BLaER1 treated with 17β-estradiol and CSF1 and Interleukin-3, amounts not matched to agents 10 nM and 100 nM (cell line): ENCODE measurements around the gene ZDHHC21.
"Not testable (repeated sequence)": the region's sequence is repeated elsewhere in the genome, so short reads cannot be mapped to it uniquely, and the experiment has no call there.

Experiments
- H3K27ac ChIP-seq, 11 experiments: shearing (Covaris generic); formaldehyde crosslinking; 2 replicates each; pipeline ENCODE4 v1.8.1; 2022
- H3K27me3 ChIP-seq, 11 experiments: shearing (Covaris generic); formaldehyde crosslinking; 2 replicates each; pipeline ENCODE4 v1.8.1; 2022
- H3K36me3 ChIP-seq, 11 experiments: shearing (Covaris generic); formaldehyde crosslinking; 2 replicates each; pipeline ENCODE4 v1.8.1; 2022
- H3K4me1 ChIP-seq, 10 experiments: shearing (Covaris generic); formaldehyde crosslinking; 2 replicates each; pipeline ENCODE4 v1.8.1; 2022
- H3K4me2 ChIP-seq, 11 experiments: shearing (Covaris generic); formaldehyde crosslinking; 2 replicates each; pipeline ENCODE4 v1.8.1; 2022
- H3K4me3 ChIP-seq, 10 experiments: shearing (Covaris generic); formaldehyde crosslinking; 2 replicates each; pipeline ENCODE4 v1.8.1; 2022
- H3K9ac ChIP-seq, 11 experiments: shearing (Covaris generic); formaldehyde crosslinking; 2 replicates each; pipeline ENCODE4 v1.8.1; 2022
- H3K9me3 ChIP-seq, 11 experiments: shearing (Covaris generic); formaldehyde crosslinking; replicated peaks in 1 of 11; 2 replicates each; pipeline ENCODE4 v1.8.1; 2022
- H4K20me1 ChIP-seq, 11 experiments: shearing (Covaris generic); formaldehyde crosslinking; 2 replicates each; pipeline ENCODE4 v1.8.1; 2022
- Cebpa-rat ChIP-seq, 11 experiments: shearing (Covaris generic); IDR thresholded peaks; 2 replicates each; pipeline ENCODE4 v1.8.1; 2022

The ZDHHC21 gene

GRCh38 chr9:14690948-14691730 lies 2.1 kb downstream of the ZDHHC21 start:
- peaks cover 7 to 24% (median 19%) of the 10 kb centered on the region in 10 experiments; a peak in 19 of 20 replicates for H3K4me1 ChIP-seq
- H3K4me3 ChIP-seq: no peak overlapping the region
- no peak for TF ChIP-seq Cebpa-rat (IDR thresholded peaks at IDR 0.05)

GRCh38 chr9:14687042-14687719 lies 6.1 kb downstream of the ZDHHC21 start:
- peaks cover 0 to 7% (median 0%) of the 10 kb centered on the region in 11 experiments; a peak in 3 of 22 replicates for H4K20me1 ChIP-seq
- peaks cover 6 to 17% (median 13%) of the 10 kb centered on the region in 10 experiments; a peak in 18 of 20 replicates for H3K4me1 ChIP-seq
- H3K27ac ChIP-seq: no peak overlapping the region
- H3K36me3 ChIP-seq: peaks cover 24 to 49% (median 44%) of the 10 kb centered on the region in 11 experiments; a peak in 21 of 22 replicates
- H3K4me3 ChIP-seq: no peak overlapping the region
- no peak overlapping the region for H3K9ac ChIP-seq
- H3K9me3 ChIP-seq: peaks cover 0 to 12% (median 6%) of the 10 kb centered on the region in 11 experiments; a peak in 10 of 22 replicates
- no peak overlapping the region for H3K4me2 ChIP-seq
- no peaks in the 10 kb centered on the region for H3K27me3 ChIP-seq
- no peak for TF ChIP-seq Cebpa-rat (IDR thresholded peaks at IDR 0.05)

More at GRCh38 chr9:14690948-14691730, 2.1 kb downstream of the ZDHHC21 start:
- H3K9me3 ChIP-seq: peaks cover 0 to 5% (median 0%) of the 10 kb centered on the region in 11 experiments; a peak in 5 of 22 replicates
- H4K20me1 ChIP-seq: peaks cover 0 to 7% (median 0%) of the 10 kb centered on the region in 11 experiments; a peak in 3 of 22 replicates
- no peak overlapping the region for H3K27ac ChIP-seq
- H3K36me3 ChIP-seq: peaks cover 23 to 41% (median 34%) of the 10 kb centered on the region in 11 experiments; a peak in 21 of 22 replicates
- peak overlapping the region in 8 of 11 experiments; percentile 5 to 98 (median 81); a peak in 11 of 22 replicates for H3K4me2 ChIP-seq
- H3K27me3 ChIP-seq: peaks cover 0 to 9% (median 0%) of the 10 kb centered on the region in 11 experiments; a peak in 3 of 22 replicates
- no peak overlapping the region for H3K9ac ChIP-seq

GRCh38 chr9:14686168-14686567 lies 7.1 kb downstream of the ZDHHC21 start:
- Histone ChIP-seq H3K4me2 (no peak overlapping the region), H4K20me1 (peaks cover 0 to 10% (median 0%) of the 10 kb centered on the region in 11 experiments; a peak in 4 of 22 replicates), H3K27me3 (no peaks in the 10 kb centered on the region), H3K9me3 (peaks cover 0 to 17% (median 9%) of the 10 kb centered on the region in 11 experiments; a peak in 11 of 22 replicates), H3K36me3 (peaks cover 31 to 55% (median 50%) of the 10 kb centered on the region in 11 experiments), H3K4me1 (peaks cover under 1 to 6% (median 3%) of the 10 kb centered on the region in 10 experiments; a peak in 13 of 20 replicates), H3K27ac (no peak overlapping the region), H3K9ac (no peak overlapping the region), H3K4me3 (no peak overlapping the region)
- TF ChIP-seq Cebpa-rat (IDR thresholded peaks at IDR 0.05): no peak

GRCh38 chr9:14682616-14683015 lies 10.6 kb downstream of the ZDHHC21 start:
- not testable (repeated sequence) for H4K20me1 ChIP-seq, H3K27ac ChIP-seq, H3K4me1 ChIP-seq, H3K4me3 ChIP-seq, H3K27me3 ChIP-seq, H3K4me2 ChIP-seq, H3K9ac ChIP-seq
- H3K36me3 ChIP-seq: peaks cover 23 to 60% (median 32%) of the 10 kb centered on the region in 11 experiments
- H3K9me3 ChIP-seq: peaks cover 0 to 17% (median 9%) of the 10 kb centered on the region in 11 experiments; a peak in 11 of 22 replicates

GRCh38 chr9:14678776-14679175 lies 14.5 kb downstream of the ZDHHC21 start:
- Histone ChIP-seq H3K27me3 (no peaks in the 10 kb centered on the region), H3K4me1 (peaks cover 0 to 9% (median 2%) of the 10 kb centered on the region in 10 experiments; a peak in 6 of 20 replicates), H4K20me1 (peaks cover 0 to 9% (median 0%) of the 10 kb centered on the region in 11 experiments; a peak in 3 of 22 replicates), H3K4me3 (no peak overlapping the region), H3K9ac (no peak overlapping the region), H3K27ac (no peak overlapping the region), H3K9me3 (peaks cover 0 to 7% (median 0%) of the 10 kb centered on the region in 11 experiments; a peak in 4 of 22 replicates), H3K4me2 (no peak overlapping the region; a peak in 1 of 22 replicates), H3K36me3 (peaks cover 4 to 56% (median 17%) of the 10 kb centered on the region in 11 experiments; a peak in 19 of 22 replicates)
- no peak for TF ChIP-seq Cebpa-rat (IDR thresholded peaks at IDR 0.05)

- Histone ChIP-seq H3K36me3 (peaks cover 4 to 58% (median 18%) of the 10 kb centered on the region in 11 experiments; a peak in 19 of 22 replicates), H3K9ac (no peak overlapping the region), H4K20me1 (peaks cover 0 to 9% (median 0%) of the 10 kb centered on the region in 11 experiments; a peak in 3 of 22 replicates), H3K4me2 (0 out of 22 replicates have a peak overlapping the region, but pooled peaks of 1 of the 11 experiments have one; percentile 7), H3K27ac (no peak overlapping the region), H3K4me3 (no peak overlapping the region), H3K9me3 (peaks cover 0 to 7% (median 0%) of the 10 kb centered on the region in 11 experiments; a peak in 4 of 22 replicates), H3K4me1 (peaks cover 0 to 9% (median 2%) of the 10 kb centered on the region in 10 experiments; a peak in 6 of 20 replicates), H3K27me3 (no peaks in the 10 kb centered on the region)
- TF ChIP-seq Cebpa-rat (IDR thresholded peaks at IDR 0.05): no peak
Measured at GRCh38 chr9:14677872-14678271, 15.4 kb downstream of the ZDHHC21 start.

GRCh38 chr9:14677396-14677795 lies 15.8 kb downstream of the ZDHHC21 start:
- peaks cover 7 to 57% (median 21%) of the 10 kb centered on the region in 11 experiments; a peak in 19 of 22 replicates for H3K36me3 ChIP-seq
- peaks cover 0 to 7% (median 0%) of the 10 kb centered on the region in 11 experiments; a peak in 3 of 22 replicates for H3K9me3 ChIP-seq

GRCh38 chr9:14674630-14675029 lies 18.6 kb downstream of the ZDHHC21 start:
- TF ChIP-seq Cebpa-rat (IDR thresholded peaks at IDR 0.05): no peak
- peaks cover 0 to 3% (median 0%) of the 10 kb centered on the region in 11 experiments; a peak in 2 of 22 replicates for H4K20me1 ChIP-seq
- 0 out of 22 replicates have a peak, but pooled peaks cover 0 to 3% (median 0%) of the 10 kb centered on the region in 11 experiments for H3K9me3 ChIP-seq
- no peak overlapping the region for H3K4me3 ChIP-seq
- H3K27ac ChIP-seq: no peak overlapping the region
- H3K36me3 ChIP-seq: peaks cover 0 to 57% (median 17%) of the 10 kb centered on the region in 11 experiments; a peak in 14 of 22 replicates
- peaks cover 0 to 9% (median 6%) of the 10 kb centered on the region in 10 experiments; a peak in 8 of 20 replicates for H3K4me1 ChIP-seq
- no peak overlapping the region for H3K9ac ChIP-seq
- H3K27me3 ChIP-seq: no peaks in the 10 kb centered on the region
- no peak overlapping the region for H3K4me2 ChIP-seq

More at GRCh38 chr9:14677396-14677795, 15.8 kb downstream of the ZDHHC21 start:
- no peak for TF ChIP-seq Cebpa-rat (IDR thresholded peaks at IDR 0.05)
- no peak overlapping the region for H3K9ac ChIP-seq
- H3K4me2 ChIP-seq: no peak overlapping the region
- peaks cover 0 to 9% (median 0%) of the 10 kb centered on the region in 11 experiments; a peak in 3 of 22 replicates for H4K20me1 ChIP-seq
- no peak overlapping the region for H3K4me3 ChIP-seq
- H3K27ac ChIP-seq: no peak overlapping the region
- H3K4me1 ChIP-seq: peaks cover 0 to 9% (median 2%) of the 10 kb centered on the region in 10 experiments; a peak in 6 of 20 replicates
- no peaks in the 10 kb centered on the region for H3K27me3 ChIP-seq
